Activated CD4-positive, alpha-beta T cell treated with anti-CD3 and anti-CD28 coated beads, Interleukin-2, Interleukin-4, amounts not matched to agents 100 ng/mL and 50 ng/mL, durations not matched to agents 16 hours and 8 hours (primary cell): ENCODE data around the gene LAMB4.

Source experiments
- DNase-seq: peaks from one replicate; pipeline ENCODE4 v3.0.0-alpha.2; 2020; ENCODE audit warnings: low spot score

Gene LAMB4

GRCh38 chr7:108077709-108078108, 52.5 kb downstream of the LAMB4 start:
- DNase-seq, result no peak

GRCh38 chr7:108076156-108076555, 54.0 kb downstream of the LAMB4 start:
- DNase-seq, result no peak

GRCh38 chr7:108073305-108074070, 56.7 kb downstream of the LAMB4 start:
- DNase-seq, result no peak

GRCh38 chr7:108072739-108073138, 57.4 kb downstream of the LAMB4 start:
- no peak for DNase-seq

GRCh38 chr7:108072116-108072515, 58.0 kb downstream of the LAMB4 start:
- DNase-seq, result no peak

GRCh38 chr7:108071551-108071950, 58.6 kb downstream of the LAMB4 start:
- no peak for DNase-seq

GRCh38 chr7:108069646-108070045, 60.5 kb downstream of the LAMB4 start:
- no peak for DNase-seq

- no peak for DNase-seq
Measured at GRCh38 chr7:108067844-108068243, 62.3 kb downstream of the LAMB4 start.

GRCh38 chr7:108066486-108066885, 63.7 kb downstream of the LAMB4 start:
- no peak for DNase-seq

- peak; percentile 11 for DNase-seq
Measured at GRCh38 chr7:108063520-108063933, 66.6 kb downstream of the LAMB4 start.

- no peak for DNase-seq
Measured at GRCh38 chr7:108062250-108063014, 67.7 kb downstream of the LAMB4 start.

- DNase-seq, result no peak
Measured at GRCh38 chr7:108059526-108059925, 70.6 kb downstream of the LAMB4 start.

- no peak for DNase-seq
Measured at GRCh38 chr7:108057951-108058481, 72.1 kb downstream of the LAMB4 start.

GRCh38 chr7:108055611-108056021, 74.5 kb downstream of the LAMB4 start:
- no peak for DNase-seq

GRCh38 chr7:108054537-108054936, 75.6 kb downstream of the LAMB4 start:
- DNase-seq, result no peak

GRCh38 chr7:108053250-108053649, 76.9 kb downstream of the LAMB4 start:
- no peak for DNase-seq

- DNase-seq, result no peak
Measured at GRCh38 chr7:108051454-108051853, 78.7 kb downstream of the LAMB4 start.

- no peak for DNase-seq
Measured at GRCh38 chr7:108049962-108050361, 80.2 kb downstream of the LAMB4 start.

GRCh38 chr7:108048422-108048821, 81.7 kb downstream of the LAMB4 start:
- DNase-seq, result no peak

GRCh38 chr7:108046952-108047506, 83.1 kb downstream of the LAMB4 start:
- no peak for DNase-seq

- DNase-seq, result no peak
Measured at GRCh38 chr7:108045669-108046068, 84.5 kb downstream of the LAMB4 start.

GRCh38 chr7:108045154-108045553, 85.0 kb downstream of the LAMB4 start:
- DNase-seq, result no peak

GRCh38 chr7:108044345-108044744, 85.8 kb downstream of the LAMB4 start:
- DNase-seq, result no peak
